Frontal cortex (tissue), 4 donors: Measurements from ENCODE around the gene CELSR1. TPM values are rescaled to one million over a fixed set of nuclear protein-coding genes. Genes with fewer than 3 reads are reported as not detected.

Experiments used
- DNase-seq, 2 donors: peaks; one replicate each; pipeline ENCODE4 v3.0.0; 2012; ENCODE audit warnings: low spot score in 2 of 2
- FAIRE-seq: peaks from 2 replicates; lab custom pipeline; 2012; peaks lifted over from hg19 to GRCh38; lab: Jason Lieb, UNC
- total RNA-seq: library from RNA; depleted of rRNA; stranded (reverse); fragments of >200 nt; gene quantifications from one replicate; pipeline ENCODE4 v1.2.3, GENCODE V29; 2014
- donor health status: control.
- donor health status: control.
- donor health status: control.

Gene CELSR1
- total RNA-seq, 1 donor from 2014 or later, result 2.0 TPM

DNA sequence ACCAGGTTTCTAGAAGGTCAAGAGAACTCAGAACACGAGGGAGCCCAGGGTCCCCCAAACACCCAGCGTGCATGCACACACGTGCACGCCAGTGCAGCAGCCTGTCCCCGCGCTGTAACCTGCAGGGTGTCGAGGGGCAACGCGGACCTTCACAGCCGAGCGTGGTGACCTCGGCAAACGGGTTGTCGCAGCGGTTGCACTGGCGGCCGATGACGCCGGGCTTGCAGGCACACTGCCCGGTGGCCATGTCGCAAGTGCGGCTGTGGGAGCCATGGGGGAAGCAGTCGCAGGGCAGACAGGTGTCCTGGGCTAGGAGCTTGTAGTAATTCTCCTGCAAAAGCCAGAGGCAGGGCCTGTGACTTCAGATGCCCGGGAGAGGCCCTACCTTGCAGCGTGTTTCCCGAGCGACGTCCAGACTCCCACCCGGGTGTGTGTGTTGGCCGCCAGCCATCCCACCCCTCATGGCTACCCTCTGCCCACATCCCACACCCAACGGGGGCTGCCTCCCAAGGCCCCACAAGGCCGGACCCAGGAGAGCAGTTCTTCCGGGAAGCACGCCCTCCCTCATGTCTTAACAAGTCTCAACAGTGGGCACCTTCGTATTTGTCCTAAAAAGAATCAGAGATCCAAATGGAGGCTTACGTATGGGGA lies 145.8 kb downstream of the CELSR1 start:
- FAIRE-seq (no peak), DNase-seq (no peak)

DNA sequence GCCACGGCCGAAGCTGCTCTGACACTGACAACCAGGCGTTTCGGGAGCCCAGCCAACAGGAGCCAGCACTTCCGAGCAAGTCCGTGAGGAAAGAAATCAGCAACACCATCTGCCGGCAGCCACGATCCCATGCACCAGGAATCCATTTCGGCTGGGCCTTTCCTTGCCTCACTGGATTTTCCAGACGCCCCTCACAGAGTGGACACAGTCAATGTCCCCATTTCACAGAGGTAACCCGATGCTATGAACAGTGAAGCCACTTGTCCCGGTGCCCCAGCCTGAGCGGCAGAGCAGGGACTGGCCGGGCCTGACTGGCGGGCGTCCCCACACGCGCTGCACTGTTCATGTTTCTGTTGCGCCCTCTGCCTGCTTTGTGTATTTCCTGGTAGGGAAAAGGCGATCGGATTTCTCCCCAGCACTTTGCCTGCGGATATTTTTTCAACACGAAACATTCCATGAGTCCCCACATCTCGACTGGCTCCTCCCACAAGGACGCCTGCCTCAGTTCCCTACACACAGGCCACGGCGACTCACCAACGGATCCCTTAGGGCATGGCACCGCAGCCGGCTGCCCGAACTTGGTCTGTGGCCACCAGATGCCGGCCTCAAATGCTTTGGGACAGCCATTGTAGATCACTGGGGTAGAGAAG lies 146.6 kb downstream of the CELSR1 start:
- FAIRE-seq (no peak), DNase-seq (peak; percentile 52 to 69)

DNA sequence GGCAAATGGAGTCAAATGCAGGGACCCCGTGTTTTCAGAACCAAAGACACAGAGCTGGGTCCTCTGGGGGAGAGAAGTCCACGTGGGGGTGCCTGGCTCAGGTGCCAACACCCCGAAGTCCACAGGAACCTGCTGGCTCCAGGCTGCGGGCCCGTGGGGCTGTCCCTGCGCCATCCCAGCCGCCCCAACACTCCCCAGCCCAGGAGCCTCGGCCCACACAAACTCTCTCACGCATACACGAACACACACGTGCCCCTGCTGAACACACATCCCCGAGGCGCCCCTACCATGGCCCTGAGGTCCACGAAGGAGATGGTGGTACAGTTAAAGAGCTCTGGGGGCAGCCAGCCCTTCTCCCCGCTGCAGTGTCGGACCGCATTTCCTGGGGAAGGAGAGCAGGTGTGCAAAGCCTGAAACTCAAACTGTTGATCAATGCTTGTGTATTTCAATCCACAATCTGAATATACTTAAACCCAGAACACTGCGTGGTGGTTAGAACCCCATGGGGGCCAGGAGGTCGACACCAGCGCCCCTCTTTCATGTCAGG lies 147.2 kb downstream of the CELSR1 start:
- DNase-seq (no peak), FAIRE-seq (no peak)

DNA sequence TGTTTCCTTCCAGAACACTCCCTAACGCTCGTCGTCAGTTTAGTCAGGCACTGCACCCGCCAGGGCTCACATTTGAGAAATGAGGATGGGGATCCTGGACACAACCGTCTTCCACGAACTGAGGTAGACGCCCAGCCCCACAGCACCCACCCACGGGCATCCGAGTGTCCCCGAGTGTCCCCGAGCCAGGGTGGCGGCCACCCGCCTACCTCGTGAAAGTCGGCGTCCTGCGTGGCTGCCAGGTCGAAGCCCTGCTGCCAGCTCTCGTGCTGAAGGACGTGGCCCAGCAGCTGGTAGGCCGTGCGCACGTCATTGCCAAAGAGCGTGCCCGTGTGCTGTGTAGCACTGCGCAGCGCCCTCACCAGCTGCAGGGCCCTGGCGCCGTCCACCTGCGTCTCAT lies 148.3 kb downstream of the CELSR1 start:
- no peak for DNase-seq

GRCh38 chr22:46388647-46389046 lies 148.8 kb downstream of the CELSR1 start:
- FAIRE-seq, result no peak
- no peak for DNase-seq

More for the DNA sequence above, 148.3 kb downstream of the CELSR1 start:
- FAIRE-seq, result no peak

DNA sequence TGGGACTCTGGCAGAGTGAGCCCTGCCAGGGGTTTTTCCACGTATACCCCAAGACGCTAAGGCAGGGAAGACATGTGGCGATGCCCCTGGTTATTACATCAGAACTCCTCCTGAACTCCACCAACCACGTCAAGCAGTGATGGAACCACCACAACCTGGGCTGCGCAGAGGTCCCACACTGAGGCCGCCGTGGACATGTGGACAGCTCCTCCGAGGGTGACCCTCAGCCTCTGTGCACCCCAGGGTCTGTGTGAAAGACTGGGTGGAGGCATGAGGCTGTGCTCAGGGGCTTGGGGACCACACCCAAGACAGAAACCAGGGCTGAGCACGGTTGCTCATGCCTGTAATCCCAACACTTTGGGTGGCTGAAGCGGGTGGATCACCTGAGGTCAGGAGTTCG lies 149.7 kb downstream of the CELSR1 start:
- no peak for FAIRE-seq
- no peak for DNase-seq

DNA sequence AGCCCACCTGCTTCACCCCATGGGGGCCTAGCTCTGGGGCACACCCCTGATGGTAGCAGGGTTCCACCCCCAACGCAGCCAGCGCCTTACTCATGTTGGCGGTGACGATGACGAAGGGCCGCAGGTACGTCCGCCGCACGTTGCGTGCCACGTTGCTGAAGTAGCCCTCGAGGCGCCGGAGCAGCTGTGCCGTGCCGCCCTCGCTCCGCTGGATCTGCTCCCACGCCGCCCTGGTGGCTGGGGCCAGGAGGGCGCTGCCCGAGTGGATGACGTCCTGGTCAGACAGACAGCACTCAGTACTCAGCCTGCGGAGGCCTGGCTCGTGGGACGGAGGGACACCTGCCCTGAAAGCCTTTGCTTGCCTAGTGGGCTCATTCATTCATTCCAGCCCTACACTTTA lies 151.1 kb downstream of the CELSR1 start:
- no peak for FAIRE-seq

DNA sequence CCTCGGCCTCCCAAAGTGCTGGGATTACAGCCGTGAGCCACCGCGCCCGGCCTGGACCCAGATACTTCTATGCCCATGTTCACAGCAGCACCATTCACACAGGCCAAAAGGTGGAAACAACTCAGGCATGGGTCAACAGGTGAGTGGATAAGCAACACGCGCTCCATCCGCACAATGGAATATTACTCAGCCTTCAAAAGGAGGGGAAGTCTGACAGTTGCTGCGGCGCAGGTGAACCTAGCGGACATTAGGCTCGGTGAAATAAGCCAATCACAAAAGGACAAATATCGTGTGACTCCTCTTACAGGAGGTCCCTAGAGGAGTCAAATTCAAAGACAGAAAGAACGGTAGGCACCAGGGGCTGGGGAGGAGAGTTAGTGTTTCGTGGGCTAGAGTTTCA lies 154.9 kb downstream of the CELSR1 start:
- DNase-seq (no peak), FAIRE-seq (no peak)

More for the DNA sequence above, 151.1 kb downstream of the CELSR1 start:
- no peak for DNase-seq

DNA sequence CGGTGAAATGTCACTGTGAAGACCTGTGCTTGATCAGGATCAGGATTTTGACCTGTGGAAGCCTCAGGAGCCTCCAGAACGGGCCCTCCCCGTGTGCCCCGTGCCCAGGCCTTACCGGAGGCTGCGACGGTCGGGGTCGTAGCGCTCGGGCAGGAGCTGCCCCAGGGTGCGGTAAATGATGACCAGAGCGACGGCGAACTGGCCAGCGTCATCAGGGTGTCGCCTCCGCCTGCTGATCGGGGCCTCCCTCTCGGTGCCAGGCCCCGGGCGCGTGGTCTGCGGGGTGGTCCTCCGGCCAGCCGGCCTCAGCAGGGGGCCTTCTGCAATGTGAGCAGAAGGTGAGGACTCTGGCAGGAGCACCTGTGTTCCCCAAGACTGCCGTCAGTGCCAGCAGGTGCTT lies 155.7 kb downstream of the CELSR1 start:
- no peak for FAIRE-seq

GRCh38 chr22:46381142-46381541 lies 156.3 kb downstream of the CELSR1 start:
- FAIRE-seq (no peak), DNase-seq (no peak)

More for the DNA sequence above, 155.7 kb downstream of the CELSR1 start:
- DNase-seq, result no peak

DNA sequence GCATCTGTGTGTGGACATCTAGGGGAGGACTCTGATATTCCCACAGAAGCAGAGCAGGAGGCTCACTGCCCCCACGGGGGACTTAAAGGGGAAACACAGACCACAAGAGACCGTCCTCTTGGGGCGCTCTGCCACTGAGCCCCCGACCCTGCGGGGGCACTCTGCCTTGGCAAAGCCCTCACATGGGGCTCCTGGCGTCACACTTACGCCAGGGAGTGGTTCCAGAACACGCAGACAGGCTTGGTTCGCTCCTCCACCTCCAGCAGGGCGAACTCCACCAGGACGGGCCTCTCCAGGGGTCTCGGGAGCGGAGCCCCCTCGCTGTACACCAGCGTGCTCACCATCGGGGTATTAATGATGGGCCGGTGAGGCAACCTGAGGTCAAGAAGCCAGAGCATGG lies 156.8 kb downstream of the CELSR1 start:
- DNase-seq, result no peak
- FAIRE-seq, result no peak

DNA sequence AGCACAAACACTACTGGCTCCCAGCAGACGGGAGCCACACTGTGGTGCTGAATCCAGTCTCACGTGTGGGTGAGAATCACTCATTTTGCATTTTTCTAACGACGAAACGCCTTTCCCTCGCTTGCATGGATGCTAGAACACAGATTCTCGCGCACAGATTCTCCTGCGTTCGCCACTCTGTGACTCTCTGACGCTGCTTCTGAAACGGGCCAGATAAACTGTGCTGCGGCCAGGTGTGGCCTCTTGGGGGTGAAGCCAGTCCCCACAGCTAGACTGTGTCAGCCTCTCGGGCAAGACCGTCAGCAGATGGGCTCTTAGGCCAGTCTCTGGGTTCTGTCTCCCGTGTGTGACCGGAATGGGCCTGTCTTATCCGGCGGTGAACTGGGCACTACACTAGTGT lies 157.4 kb downstream of the CELSR1 start:
- FAIRE-seq (no peak), DNase-seq (no peak)

DNA sequence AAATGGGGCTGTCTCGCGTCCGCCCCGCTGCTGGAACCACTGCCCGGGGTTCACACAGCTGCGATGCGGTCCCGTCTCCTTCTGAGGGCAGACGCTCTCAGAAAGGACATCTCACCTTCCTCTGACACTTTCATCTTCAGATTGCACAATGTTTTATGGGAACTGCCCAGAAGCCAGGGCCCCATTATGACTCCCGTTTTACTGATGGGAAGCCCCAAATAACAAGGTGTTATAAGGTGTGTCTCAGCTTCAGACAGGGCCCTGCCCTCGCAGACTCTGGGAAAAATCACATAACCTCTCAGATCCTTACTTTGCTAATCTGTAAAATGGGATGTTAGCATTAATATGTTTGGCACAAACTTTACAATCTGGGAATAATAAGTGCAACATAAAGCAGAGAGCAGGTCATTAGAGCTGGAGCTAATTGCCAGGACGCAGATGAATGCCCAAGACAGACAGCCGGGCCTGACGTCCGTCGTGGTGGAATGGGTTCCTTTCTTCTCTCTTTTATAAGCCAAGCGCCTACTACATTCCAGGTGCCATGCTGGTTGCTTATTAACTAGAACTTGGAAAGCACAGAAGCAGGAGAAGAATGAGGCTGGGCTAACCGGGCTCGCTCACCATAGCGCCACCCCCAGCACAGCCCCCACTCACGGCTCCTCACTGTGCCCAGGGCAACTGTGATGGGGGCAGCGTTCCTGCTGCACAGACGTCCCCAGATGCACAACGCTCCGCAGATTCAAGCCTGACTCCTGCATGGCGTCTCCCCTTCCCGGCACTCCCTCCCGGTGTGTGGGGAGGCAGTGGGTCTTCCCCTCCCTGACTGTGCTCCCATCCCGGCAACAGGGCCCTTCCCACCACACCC lies 158.1 kb downstream of the CELSR1 start:
- no peak for FAIRE-seq
- no peak for DNase-seq

DNA sequence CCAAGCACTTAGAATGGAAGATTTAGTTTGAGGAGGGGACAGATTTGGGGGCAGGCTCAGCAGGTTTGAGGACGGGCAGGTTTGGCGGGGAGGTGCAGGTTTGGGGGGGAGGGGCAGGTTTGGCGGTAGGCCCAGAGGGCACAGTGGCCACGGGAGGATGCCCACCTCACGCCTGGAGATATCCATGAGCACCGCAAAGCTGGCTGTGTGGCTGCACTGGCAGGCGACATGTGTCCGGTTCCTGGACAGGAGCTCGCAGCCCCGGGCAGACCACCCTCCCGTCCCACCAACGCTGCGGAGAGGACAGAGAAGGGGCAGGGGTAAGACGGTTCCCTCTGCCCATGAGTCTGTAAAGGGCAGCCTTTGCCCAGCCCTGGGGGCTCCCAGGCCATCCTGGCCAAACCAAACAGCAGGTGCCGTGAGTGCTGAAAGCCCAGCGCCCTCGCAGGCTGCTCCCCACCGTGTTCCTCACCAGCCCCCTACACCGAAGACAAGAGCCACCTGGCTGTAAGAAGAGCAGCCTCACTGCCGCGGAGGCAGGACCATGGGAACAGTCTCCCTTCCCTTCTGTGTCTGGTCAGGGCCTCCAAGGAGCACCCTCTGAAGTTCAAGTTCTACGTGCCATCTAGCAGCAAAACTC lies 158.9 kb downstream of the CELSR1 start:
- DNase-seq (no peak), FAIRE-seq (no peak)

DNA sequence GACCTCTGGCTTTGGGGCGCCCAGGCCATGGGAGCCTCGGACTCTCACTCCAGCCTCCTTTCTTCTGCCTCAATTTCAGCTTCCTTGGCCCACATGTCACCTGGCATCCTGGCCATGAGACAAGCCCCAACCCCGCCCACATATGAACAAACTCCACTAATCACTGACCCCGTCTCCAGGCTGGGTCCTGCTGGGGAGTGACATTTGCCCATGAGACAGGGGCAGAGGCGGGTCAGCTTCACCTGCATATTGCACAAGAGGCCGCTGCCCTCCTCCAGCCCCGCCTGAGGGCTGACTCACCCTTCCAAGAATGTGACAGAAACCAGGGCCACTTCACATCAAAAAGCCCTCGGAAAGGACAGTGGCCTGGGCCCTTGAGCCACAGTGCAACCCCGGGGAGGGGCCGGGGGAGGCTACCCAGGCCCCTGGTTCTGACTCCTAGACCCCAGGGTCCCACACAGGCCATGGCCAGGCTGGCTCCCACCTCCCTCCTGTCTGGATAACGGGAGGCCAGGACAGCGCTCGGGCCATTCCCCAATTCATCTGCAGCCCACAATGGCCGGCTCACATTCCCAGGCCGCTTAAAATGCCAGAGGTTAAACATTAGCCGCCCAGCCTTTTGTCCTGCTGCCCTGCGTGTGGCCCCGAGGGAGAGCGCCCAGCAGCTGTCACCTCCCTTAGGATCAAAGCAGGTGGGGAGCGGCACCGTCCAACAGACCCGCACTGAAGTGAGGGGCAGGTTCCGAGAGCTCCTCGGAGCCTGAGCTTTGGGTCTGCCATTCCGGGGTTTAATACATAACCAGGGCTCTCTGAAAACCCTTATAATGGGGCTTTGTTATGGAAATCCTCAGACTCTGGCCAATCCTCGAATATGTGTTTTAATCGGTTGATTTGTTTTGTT lies 159.6 kb downstream of the CELSR1 start:
- no peak for FAIRE-seq
- DNase-seq, result no peak

DNA sequence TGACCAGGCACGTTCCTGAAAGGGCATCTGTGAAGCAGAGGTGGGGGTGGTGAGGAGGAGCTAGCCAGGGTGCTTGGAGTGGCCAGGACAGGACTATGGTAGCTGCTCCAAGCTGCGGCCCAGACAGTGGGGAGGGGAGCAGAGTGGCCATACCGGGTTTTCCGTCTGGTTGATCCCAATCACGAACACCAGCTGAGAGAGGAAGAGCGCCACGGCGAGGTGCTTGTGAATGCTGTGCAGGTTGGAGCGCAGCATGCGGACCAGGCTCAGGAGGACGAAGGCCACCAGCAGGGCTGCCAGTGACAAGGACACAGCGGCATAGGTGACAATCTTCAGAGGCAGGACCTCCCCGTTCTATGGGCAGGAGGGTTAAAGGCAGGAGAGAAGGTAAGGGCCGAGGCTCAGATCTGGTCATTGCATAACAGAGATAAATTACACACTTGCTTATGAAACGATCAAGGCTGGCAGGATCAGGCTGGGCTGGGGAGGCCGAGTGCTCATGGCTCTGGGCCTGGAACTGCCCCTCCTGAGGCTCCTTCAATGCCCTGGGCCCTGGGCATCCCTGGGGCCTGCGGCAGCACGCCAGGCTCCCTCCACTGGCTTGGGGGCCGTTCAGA lies 160.4 kb downstream of the CELSR1 start:
- FAIRE-seq, result no peak

DNA sequence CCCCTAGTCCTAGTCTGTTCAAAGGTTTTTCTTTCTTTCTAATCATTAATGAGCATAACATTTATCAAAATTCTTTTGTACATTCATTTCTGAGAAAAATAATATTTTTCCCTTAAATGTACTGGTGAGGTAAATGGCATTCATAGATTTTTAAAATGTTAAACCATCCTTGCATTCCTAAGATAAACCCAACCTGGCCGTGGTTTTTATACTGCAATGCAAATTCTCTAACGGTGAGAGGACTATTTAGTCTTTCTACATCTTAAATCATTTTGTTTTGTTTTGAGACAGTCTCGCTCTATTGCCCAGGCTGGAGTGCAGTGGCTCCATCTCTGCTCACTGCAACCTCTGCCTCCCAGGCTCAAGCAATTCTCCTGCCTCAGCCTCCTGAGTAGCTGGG lies 161.3 kb downstream of the CELSR1 start:
- DNase-seq (no peak), FAIRE-seq (no peak)

More for the DNA sequence above, 160.4 kb downstream of the CELSR1 start:
- no peak for DNase-seq

DNA sequence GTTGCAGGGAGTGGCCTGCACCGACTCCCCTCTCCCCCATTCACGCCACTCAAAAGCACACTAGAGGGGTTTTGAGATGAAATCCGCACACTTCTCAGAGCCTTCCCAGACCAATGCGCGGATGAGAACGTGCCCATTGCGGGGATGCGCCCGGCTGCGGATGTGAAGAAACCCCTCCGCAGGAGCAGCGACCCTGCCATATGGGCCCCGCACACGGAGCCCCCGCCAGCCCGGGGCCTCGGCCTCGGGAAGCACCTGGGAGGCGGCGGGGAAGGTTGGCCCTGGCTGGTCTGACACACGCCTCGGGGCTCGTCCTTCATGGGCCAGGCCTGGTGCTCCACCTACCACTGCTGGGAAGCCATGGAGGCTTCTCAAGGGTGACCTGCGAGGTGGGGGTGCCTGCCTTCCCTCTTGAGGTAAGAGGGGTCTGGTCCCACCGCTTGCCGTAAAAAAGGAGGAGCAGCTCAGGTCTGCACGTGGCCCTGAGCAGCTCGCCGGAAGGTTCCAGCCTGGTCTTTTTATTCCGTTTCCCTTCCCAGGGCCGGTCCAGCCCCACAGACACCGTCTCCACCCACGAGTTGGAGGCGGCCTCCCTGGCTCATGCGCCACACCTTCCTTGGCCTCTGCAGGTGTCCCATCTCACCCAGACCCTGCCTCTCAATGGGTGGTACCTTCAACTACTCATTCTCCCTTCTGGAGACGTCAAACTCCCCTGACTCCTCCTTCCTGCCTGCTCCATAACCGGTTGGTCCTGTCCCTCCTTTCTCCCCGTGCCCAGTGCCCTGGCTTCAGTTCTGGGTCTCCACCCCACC lies 162.6 kb downstream of the CELSR1 start:
- FAIRE-seq (no peak), DNase-seq (no peak)
